GM23248 (cell line): ENCODE results near the gene SEZ6L2.

Source experiments
- EZH2 ChIP-seq: fragments of 200-600 bp; sonication (generic); IDR thresholded peaks from 2 replicates; pipeline ENCODE4 v1.6.1; 2018; ENCODE audit warnings: antibody characterized with exemption, mild to moderate bottlenecking; ENCODE audit not compliant: insufficient read depth, poor library complexity, severe bottlenecking
- EZH2phosphoT487 ChIP-seq: fragments of 200-600 bp; sonication (generic); IDR thresholded peaks from 2 replicates; pipeline ENCODE4 v1.6.1; 2018; ENCODE audit warnings: antibody characterized with exemption, moderate library complexity, mild to moderate bottlenecking, low read depth; ENCODE audit not compliant: insufficient read depth

GRCh38 chr16:29908719-29909220 is 9.4 kb upstream of the SEZ6L2 start:
- TF ChIP-seq EZH2 (no peak), EZH2phosphoT487 (no peak)
